WTC11 (cell line): ENCODE measurements around the gene NUCB2.

ENCODE experiments used
- CREB1 ChIP-seq: sonication (generic); formaldehyde crosslinking; IDR thresholded peaks from 2 replicates; pipeline ENCODE4 v1.8.0; 2023; ENCODE audit warnings: mild to moderate bottlenecking, missing genetic modification reagents
- CTCF ChIP-seq: fragments of 200-600 bp; IDR thresholded peaks from 2 replicates; pipeline ENCODE4 v1.8.0; 2022; ENCODE audit warnings: antibody characterized with exemption
- HMGA2 ChIP-seq: fragments of 250-450 bp; sonication (Bioruptor Pico); IDR thresholded peaks from 2 replicates; pipeline ENCODE4 v1.4.0; 2021; ENCODE audit warnings: mild to moderate bottlenecking, moderate library complexity
- MAX ChIP-seq: sonication (generic); formaldehyde crosslinking; IDR thresholded peaks from 2 replicates; pipeline ENCODE4 v1.8.0; 2022; ENCODE audit warnings: mild to moderate bottlenecking, missing genetic modification reagents
- MYBL2 ChIP-seq: sonication (generic); formaldehyde crosslinking; IDR thresholded peaks from 2 replicates; pipeline ENCODE4 v1.8.1; 2023; ENCODE audit warnings: mild to moderate bottlenecking, moderate library complexity, missing genetic modification reagents
- NR1H2 ChIP-seq: sonication (generic); formaldehyde crosslinking; IDR thresholded peaks from 2 replicates; pipeline ENCODE4 v1.9.0; 2021; ENCODE audit warnings: mild to moderate bottlenecking, moderate library complexity, missing genetic modification reagents
- TF ChIP-seq, protein P1 (sequence below): sonication (generic); formaldehyde crosslinking; IDR thresholded peaks from 2 replicates; pipeline ENCODE4 v1.8.1; 2022; ENCODE audit warnings: missing genetic modification reagents, borderline replicate concordance

GRCh38 chr11:17263769-17264168, 12.8 kb upstream of the NUCB2 start:
- no peak for TF ChIP-seq MYBL2
- no peak for TF ChIP-seq NR1H2
- no peak for TF ChIP-seq MAX
- TF ChIP-seq, protein P1, sequence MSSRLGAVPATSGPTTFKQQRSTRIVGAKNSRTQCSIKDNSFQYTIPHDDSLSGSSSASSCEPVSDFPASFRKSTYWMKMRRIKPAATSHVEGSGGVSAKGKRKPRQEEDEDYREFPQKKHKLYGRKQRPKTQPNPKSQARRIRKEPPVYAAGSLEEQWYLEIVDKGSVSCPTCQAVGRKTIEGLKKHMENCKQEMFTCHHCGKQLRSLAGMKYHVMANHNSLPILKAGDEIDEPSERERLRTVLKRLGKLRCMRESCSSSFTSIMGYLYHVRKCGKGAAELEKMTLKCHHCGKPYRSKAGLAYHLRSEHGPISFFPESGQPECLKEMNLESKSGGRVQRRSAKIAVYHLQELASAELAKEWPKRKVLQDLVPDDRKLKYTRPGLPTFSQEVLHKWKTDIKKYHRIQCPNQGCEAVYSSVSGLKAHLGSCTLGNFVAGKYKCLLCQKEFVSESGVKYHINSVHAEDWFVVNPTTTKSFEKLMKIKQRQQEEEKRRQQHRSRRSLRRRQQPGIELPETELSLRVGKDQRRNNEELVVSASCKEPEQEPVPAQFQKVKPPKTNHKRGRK (CRISPR knock-in tag), result no peak
- TF ChIP-seq CREB1 (CRISPR knock-in tag), result no peak
- no peak for TF ChIP-seq CTCF
- TF ChIP-seq HMGA2 (CRISPR knock-in tag), result no peak
